Measurements from ENCODE around the gene MBD3L1. TPM values are rescaled to one million over a fixed set of nuclear protein-coding genes. Genes with fewer than 3 reads are reported as not detected.

MBD3L1 gene
- total RNA-seq, 4 donors from 2014 or later = not detected

DNA sequence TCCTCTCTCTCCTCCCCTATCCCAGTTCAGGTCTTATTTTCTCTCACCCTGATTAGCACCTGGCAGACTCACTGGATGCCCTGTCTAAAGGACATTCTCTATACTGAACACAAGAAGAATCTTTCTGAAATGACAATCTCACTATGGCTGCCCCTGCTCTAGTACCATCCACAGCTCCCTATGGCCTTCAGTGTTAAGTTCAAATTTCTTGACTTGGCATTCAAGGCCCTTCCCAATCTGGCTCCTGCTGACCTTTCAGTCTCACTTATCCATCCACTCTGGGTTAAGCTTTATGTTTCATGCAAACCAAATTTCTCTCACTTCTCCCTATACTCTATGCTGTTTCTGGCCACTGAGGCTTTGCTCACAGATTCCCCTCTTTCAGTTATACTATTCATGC is 34.2 kb downstream of the MBD3L1 start:
- H3K9me3 ChIP-seq = no peaks in the 10 kb centered on the region
- no peak for TF ChIP-seq POLR2A (IDR thresholded peaks at IDR 0.05)
- no peak for TF ChIP-seq EP300 (IDR thresholded peaks at IDR 0.05)
- TF ChIP-seq, protein P1, sequence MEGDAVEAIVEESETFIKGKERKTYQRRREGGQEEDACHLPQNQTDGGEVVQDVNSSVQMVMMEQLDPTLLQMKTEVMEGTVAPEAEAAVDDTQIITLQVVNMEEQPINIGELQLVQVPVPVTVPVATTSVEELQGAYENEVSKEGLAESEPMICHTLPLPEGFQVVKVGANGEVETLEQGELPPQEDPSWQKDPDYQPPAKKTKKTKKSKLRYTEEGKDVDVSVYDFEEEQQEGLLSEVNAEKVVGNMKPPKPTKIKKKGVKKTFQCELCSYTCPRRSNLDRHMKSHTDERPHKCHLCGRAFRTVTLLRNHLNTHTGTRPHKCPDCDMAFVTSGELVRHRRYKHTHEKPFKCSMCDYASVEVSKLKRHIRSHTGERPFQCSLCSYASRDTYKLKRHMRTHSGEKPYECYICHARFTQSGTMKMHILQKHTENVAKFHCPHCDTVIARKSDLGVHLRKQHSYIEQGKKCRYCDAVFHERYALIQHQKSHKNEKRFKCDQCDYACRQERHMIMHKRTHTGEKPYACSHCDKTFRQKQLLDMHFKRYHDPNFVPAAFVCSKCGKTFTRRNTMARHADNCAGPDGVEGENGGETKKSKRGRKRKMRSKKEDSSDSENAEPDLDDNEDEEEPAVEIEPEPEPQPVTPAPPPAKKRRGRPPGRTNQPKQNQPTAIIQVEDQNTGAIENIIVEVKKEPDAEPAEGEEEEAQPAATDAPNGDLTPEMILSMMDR (IDR thresholded peaks at IDR 0.05) = no peak
- TF ChIP-seq POLR2AphosphoS5 (IDR thresholded peaks at IDR 0.05) = no peak
- no peak overlapping the region for H3K4me3 ChIP-seq
- no peak overlapping the region for H3K27ac ChIP-seq
- no peaks in the 10 kb centered on the region for H3K36me3 ChIP-seq
- H3K4me1 ChIP-seq = no peaks in the 10 kb centered on the region
- no peak for ATAC-seq
- peaks cover 31% of the 10 kb centered on the region for H3K27me3 ChIP-seq

DNA sequence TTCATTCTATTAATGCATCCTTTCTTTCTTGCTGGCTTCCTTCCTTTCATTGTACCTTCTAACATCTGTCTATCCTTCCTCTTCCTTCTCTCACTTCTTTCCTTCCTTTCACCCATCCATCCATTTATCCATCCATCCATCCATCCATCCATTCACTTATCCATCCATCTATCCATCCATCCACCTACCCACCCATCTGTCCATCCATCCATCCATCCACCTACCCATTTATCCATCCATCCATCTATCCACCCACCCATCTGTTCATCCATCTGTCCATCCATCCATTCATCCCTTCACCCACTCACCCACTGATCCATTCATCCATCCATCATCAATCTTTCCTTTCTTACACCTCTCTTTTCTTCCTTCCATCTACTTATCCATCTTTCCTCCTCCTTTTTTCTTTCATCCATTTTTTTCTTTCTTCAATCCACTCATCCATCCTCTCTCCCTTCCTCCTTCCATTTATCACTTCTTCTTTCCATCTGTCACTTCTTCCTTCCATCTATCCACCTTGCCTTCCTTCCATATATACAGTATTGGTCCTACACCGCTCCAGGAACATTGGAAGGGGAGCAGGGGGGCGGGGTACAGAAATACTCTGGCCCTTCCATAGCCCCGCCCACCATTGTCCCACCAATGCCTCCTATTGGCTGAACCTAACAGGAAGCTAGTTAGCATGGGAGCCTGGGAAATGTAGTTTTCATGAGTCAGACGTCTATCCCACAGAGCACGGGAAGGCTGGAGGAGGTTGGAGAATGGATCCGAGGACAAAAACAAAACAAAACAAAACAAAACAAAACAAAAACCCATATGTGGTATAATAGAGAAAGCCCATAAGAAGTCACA is 45.9 kb downstream of the MBD3L1 start:
- no peak overlapping the region for H3K27ac ChIP-seq

DNA sequence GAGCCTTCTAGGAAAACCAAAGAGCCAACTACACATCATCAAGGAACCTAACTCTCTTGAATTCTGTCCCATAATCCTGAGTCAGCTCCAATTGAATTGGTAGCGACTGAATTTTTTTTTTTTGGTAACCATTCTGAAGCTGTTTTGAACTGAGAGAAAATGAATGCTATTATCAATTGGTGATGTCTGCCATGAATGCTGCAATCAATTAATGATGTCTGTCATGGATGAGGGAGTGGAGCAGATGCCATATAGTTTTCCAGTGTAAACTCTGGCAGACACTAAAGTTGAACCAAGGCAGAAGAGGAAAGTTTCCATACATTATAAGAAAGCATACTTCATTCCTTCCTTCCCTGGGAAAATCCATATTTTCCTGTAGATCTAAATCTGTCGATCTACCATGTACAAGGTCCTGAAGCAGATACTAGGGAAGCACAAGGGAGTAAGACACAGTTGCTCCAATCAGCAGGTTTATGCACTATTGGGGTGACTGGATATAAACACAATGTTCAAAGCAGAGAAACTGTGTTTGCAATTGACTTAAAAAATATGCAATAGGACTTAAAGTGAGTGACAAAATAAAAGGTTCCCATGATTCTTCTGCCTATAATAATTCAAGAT is 48.8 kb downstream of the MBD3L1 start:
- ATAC-seq = no peak
- Histone ChIP-seq H3K4me3 (no peak overlapping the region), H3K27ac (no peak overlapping the region), H3K4me1 (no peaks in the 10 kb centered on the region), H3K27me3 (peaks cover 25% of the 10 kb centered on the region), H3K9me3 (peaks cover 0 to 16% (median 0%) of the 10 kb centered on the region in 3 donors), H3K36me3 (no peaks in the 10 kb centered on the region)
- TF ChIP-seq, protein P1 (IDR thresholded peaks at IDR 0.05) = no peak
- no peak for TF ChIP-seq EP300 (IDR thresholded peaks at IDR 0.05)
- no peak for TF ChIP-seq POLR2A (IDR thresholded peaks at IDR 0.05)
- no peak for TF ChIP-seq POLR2AphosphoS5 (IDR thresholded peaks at IDR 0.05)
- 66 to 71% methylated on average over 1 to 2 of the region's 2 CpGs for WGBS, 2 donors (ENCODE audit: low coverage in 1 of 2)

More for the DNA sequence above, 45.9 kb downstream of the MBD3L1 start:
- WGBS, 2 donors (ENCODE audit: low coverage in 1 of 2) = 21 to 40% methylated on average over 3 to 6 of the region's 6 CpGs
- Histone ChIP-seq H3K27me3 (peaks cover 30% of the 10 kb centered on the region), H3K4me1 (no peaks in the 10 kb centered on the region), H3K9me3 (peaks cover 0 to 16% (median 0%) of the 10 kb centered on the region in 3 donors), H3K36me3 (no peaks in the 10 kb centered on the region), H3K4me3 (no peak overlapping the region)
- ATAC-seq = no peak
- TF ChIP-seq POLR2AphosphoS5 (IDR thresholded peaks at IDR 0.05) (no peak), POLR2A (IDR thresholded peaks at IDR 0.05) (no peak), EP300 (IDR thresholded peaks at IDR 0.05) (no peak)
- TF ChIP-seq, protein P1 (IDR thresholded peaks at IDR 0.05) = no peak

DNA sequence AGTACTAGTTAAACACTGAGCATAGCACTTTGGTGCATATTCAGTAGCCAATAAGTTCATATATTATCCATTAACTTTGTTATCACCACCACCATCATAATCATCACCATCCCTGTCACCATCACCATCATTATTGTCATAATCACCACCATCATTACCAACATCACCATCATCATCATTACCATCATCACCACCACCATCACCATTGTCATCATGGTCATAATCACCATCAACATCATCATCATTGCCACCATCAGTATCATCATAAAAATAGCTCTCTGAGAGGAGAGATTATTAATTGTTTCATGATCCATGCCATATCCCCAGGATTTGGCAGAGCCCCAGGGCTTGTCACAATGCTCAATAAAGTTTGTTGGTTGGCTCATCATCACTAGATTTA is 49.3 kb downstream of the MBD3L1 start:
- Histone ChIP-seq H3K27ac (no peak overlapping the region), H3K4me1 (no peaks in the 10 kb centered on the region), H3K4me3 (no peak overlapping the region), H3K9me3 (peaks cover 0 to 16% (median 0%) of the 10 kb centered on the region in 3 donors), H3K27me3 (peaks cover 21% of the 10 kb centered on the region), H3K36me3 (no peaks in the 10 kb centered on the region)
- TF ChIP-seq POLR2A (IDR thresholded peaks at IDR 0.05) (no peak), POLR2AphosphoS5 (IDR thresholded peaks at IDR 0.05) (no peak), EP300 (IDR thresholded peaks at IDR 0.05) (no peak)
- TF ChIP-seq, protein P1 (IDR thresholded peaks at IDR 0.05) = no peak
- no peak for ATAC-seq

DNA sequence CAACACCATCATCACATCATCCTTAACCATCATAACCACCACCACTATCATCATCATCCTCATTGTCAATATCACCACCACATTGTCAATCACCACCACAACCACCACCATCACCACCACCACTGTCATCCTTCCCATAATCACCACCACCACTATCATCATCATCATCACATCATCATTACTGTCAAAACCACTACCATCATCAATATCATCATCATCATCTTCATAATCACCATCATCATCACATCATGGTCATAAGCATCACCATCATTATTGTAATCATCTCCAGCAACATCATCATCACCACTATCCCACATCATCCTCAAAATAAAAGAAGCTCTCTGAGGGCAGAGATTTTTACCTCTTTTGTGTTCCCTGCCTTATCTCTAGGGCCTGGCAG is 52.2 kb downstream of the MBD3L1 start:
- H3K27me3 ChIP-seq = peaks cover 9% of the 10 kb centered on the region
- no peaks in the 10 kb centered on the region for H3K4me1 ChIP-seq
- no peak for TF ChIP-seq POLR2AphosphoS5 (IDR thresholded peaks at IDR 0.05)
- no peak for TF ChIP-seq POLR2A (IDR thresholded peaks at IDR 0.05)
- TF ChIP-seq EP300 (IDR thresholded peaks at IDR 0.05) = no peak
- TF ChIP-seq, protein P1 (IDR thresholded peaks at IDR 0.05) = no peak
- peaks cover 0 to 29% (median 0%) of the 10 kb centered on the region in 3 donors for H3K9me3 ChIP-seq
- ATAC-seq = no peak
- no peaks in the 10 kb centered on the region for H3K36me3 ChIP-seq
- H3K4me3 ChIP-seq = no peak overlapping the region
- no peak overlapping the region for H3K27ac ChIP-seq

Data from gastroesophageal sphincter (tissue), 4 donors.